HCT116 (cell line): ENCODE measurements around the gene CADPS.

Experiments
- ATF3 ChIP-seq: IDR thresholded peaks from 2 replicates; pipeline ENCODE4 v1.6.1; 2012
- JUND ChIP-seq: IDR thresholded peaks from 2 replicates; pipeline ENCODE4 v1.6.1; 2012
- POLR2A ChIP-seq: IDR thresholded peaks from 2 replicates; pipeline ENCODE4 v1.7.0; 2011; ENCODE audit warnings: borderline replicate concordance; ENCODE audit not compliant: insufficient read depth, insufficient read length; ENCODE audit errors: extremely low read depth
- TF ChIP-seq, protein P1 (sequence below): IDR thresholded peaks from 2 replicates; pipeline ENCODE4 v1.6.1; 2012

GRCh38 chr3:62827550-62827949 is 47.7 kb downstream of the CADPS start:
- TF ChIP-seq POLR2A (no peak), JUND (no peak), ATF3 (no peak)
- TF ChIP-seq, protein P1, sequence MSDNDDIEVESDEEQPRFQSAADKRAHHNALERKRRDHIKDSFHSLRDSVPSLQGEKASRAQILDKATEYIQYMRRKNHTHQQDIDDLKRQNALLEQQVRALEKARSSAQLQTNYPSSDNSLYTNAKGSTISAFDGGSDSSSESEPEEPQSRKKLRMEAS: no peak
